Renal cortex interstitium (tissue), 11 donors: ENCODE data around the gene CCDC91. TPM values are rescaled to one million over a fixed set of nuclear protein-coding genes. Genes with fewer than 3 reads are reported as not detected.

Source experiments
- DNase-seq, 11 donors: peaks; one replicate each; pipeline ENCODE4 v3.0.0-alpha.2; 2013; ENCODE audit warnings: low read depth in 9 of 11, low spot score in 4 of 11; ENCODE audit errors: extremely low read depth in 1 of 11
- polyA plus RNA-seq, 3 donors: library from polyadenylated mRNA; unstranded; fragments of 120-200 nt; gene quantifications; one replicate each; pipeline ENCODE4 v1.2.1, GENCODE V29; 2013; ENCODE audit not compliant: insufficient read length in 3 of 3

The CCDC91 gene
- polyA plus RNA-seq, 3 donors, result 27.0 to 36.3 (median 29.9) TPM

- DNase-seq, result no peak
Measured at GRCh38 chr12:28388879-28389278, 198.6 kb downstream of the CCDC91 start.

GRCh38 chr12:28390206-28390605 is 199.9 kb downstream of the CCDC91 start:
- DNase-seq, result no peak

GRCh38 chr12:28390761-28391385 is 200.6 kb downstream of the CCDC91 start:
- DNase-seq, result peak in 4 of 11 donors; percentile 6 to 12 (median 6)

- no peak for DNase-seq
Measured at GRCh38 chr12:28409892-28410291, 219.6 kb downstream of the CCDC91 start.

GRCh38 chr12:28413460-28414109 is 223.3 kb downstream of the CCDC91 start:
- no peak for DNase-seq

- no peak for DNase-seq
Measured at GRCh38 chr12:28415755-28416154, 225.5 kb downstream of the CCDC91 start.

GRCh38 chr12:28421374-28421773 is 231.1 kb downstream of the CCDC91 start:
- no peak for DNase-seq

- peak in 9 of 11 donors; percentile 13 to 66 (median 32) for DNase-seq
Measured at GRCh38 chr12:28424965-28425364, 234.7 kb downstream of the CCDC91 start.

- peak in 1 of 11 donors; percentile 14 for DNase-seq
Measured at GRCh38 chr12:28425526-28425925, 235.3 kb downstream of the CCDC91 start.

- DNase-seq, result no peak
Measured at GRCh38 chr12:28427046-28427445, 236.8 kb downstream of the CCDC91 start.

- DNase-seq, result peak in 1 of 11 donors; percentile 11
Measured at GRCh38 chr12:28440081-28440608, 249.9 kb downstream of the CCDC91 start.

- no peak for DNase-seq
Measured at GRCh38 chr12:28442101-28442500, 251.8 kb downstream of the CCDC91 start.

- DNase-seq, result no peak
Measured at GRCh38 chr12:28443337-28443736, 253.1 kb downstream of the CCDC91 start.

GRCh38 chr12:28446031-28446430 is 255.8 kb downstream of the CCDC91 start:
- no peak for DNase-seq

GRCh38 chr12:28453686-28454085 is 263.4 kb downstream of the CCDC91 start:
- DNase-seq, result no peak

- no peak for DNase-seq
Measured at GRCh38 chr12:28456934-28457710, 266.9 kb downstream of the CCDC91 start.

GRCh38 chr12:28457785-28458184 is 267.5 kb downstream of the CCDC91 start:
- DNase-seq, result no peak

- no peak for DNase-seq
Measured at GRCh38 chr12:28459481-28459880, 269.2 kb downstream of the CCDC91 start.

GRCh38 chr12:28460420-28461130 is 270.3 kb downstream of the CCDC91 start:
- no peak for DNase-seq
